ENCODE data around the gene FBXW4.
A peak's percentile ranks its signal among the peaks of the same experiment; 100 is the strongest.

FBXW4 gene

GRCh38 chr10:101566333-101567164, 128.4 kb downstream of the FBXW4 start (continued):
- TF ChIP-seq, protein P1, sequence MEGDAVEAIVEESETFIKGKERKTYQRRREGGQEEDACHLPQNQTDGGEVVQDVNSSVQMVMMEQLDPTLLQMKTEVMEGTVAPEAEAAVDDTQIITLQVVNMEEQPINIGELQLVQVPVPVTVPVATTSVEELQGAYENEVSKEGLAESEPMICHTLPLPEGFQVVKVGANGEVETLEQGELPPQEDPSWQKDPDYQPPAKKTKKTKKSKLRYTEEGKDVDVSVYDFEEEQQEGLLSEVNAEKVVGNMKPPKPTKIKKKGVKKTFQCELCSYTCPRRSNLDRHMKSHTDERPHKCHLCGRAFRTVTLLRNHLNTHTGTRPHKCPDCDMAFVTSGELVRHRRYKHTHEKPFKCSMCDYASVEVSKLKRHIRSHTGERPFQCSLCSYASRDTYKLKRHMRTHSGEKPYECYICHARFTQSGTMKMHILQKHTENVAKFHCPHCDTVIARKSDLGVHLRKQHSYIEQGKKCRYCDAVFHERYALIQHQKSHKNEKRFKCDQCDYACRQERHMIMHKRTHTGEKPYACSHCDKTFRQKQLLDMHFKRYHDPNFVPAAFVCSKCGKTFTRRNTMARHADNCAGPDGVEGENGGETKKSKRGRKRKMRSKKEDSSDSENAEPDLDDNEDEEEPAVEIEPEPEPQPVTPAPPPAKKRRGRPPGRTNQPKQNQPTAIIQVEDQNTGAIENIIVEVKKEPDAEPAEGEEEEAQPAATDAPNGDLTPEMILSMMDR (tag by site-specific recombination; IDR thresholded peaks at IDR 0.05), result 0 out of 2 replicates have a peak, but pooled peaks have one; percentile 45
- TF ChIP-seq ZNF544 (tag by site-specific recombination; IDR thresholded peaks at IDR 0.05) (no peak), ZNF596 (tag by site-specific recombination; IDR thresholded peaks at IDR 0.05) (0 out of 2 replicates have a peak, but pooled peaks have one; percentile 28), ZNF302 (tag by site-specific recombination; IDR thresholded peaks at IDR 0.05; ENCODE audit: low read depth) (no peak), ZNF658 (tag by site-specific recombination; IDR thresholded peaks at IDR 0.05) (no peak), ZNF292 (tag by site-specific recombination; IDR thresholded peaks at IDR 0.05; ENCODE audit: borderline replicate concordance, low read depth) (no peak), ZNF37A (tag by site-specific recombination; IDR thresholded peaks at IDR 0.05) (no peak), ZXDB (tag by site-specific recombination; IDR thresholded peaks at IDR 0.05) (peak; percentile 80), GLI2 (tag by site-specific recombination; IDR thresholded peaks at IDR 0.05; ENCODE audit: borderline replicate concordance, low read depth) (no peak; the same call in 1 of the 2 replicates), ZNF202 (tag by site-specific recombination; IDR thresholded peaks at IDR 0.05; ENCODE audit: borderline replicate concordance) (no peak), ZNF398 (tag by site-specific recombination; IDR thresholded peaks at IDR 0.05) (peak; percentile 70), YY2 (tag by site-specific recombination; IDR thresholded peaks at IDR 0.05) (no peak), ZNF221 (tag by site-specific recombination; IDR thresholded peaks at IDR 0.05; ENCODE audit: borderline replicate concordance) (no peak), PATZ1 (tag by site-specific recombination; IDR thresholded peaks at IDR 0.05) (peak; percentile 89), WT1 (tag by site-specific recombination; IDR thresholded peaks at IDR 0.05) (peak; percentile 63; the same call in 1 of the 2 replicates), ZNF354C (tag by site-specific recombination; IDR thresholded peaks at IDR 0.05; ENCODE audit: borderline replicate concordance, low read depth) (no peak), SALL2 (tag by site-specific recombination; IDR thresholded peaks at IDR 0.05; ENCODE audit: borderline replicate concordance) (no peak), ZNF138 (tag by site-specific recombination; IDR thresholded peaks at IDR 0.05; ENCODE audit: borderline replicate concordance) (no peak), ZSCAN16 (tag by site-specific recombination; IDR thresholded peaks at IDR 0.05) (no peak), ZNF394 (tag by site-specific recombination; IDR thresholded peaks at IDR 0.05; ENCODE audit: borderline replicate concordance) (0 out of 2 replicates have a peak, but pooled peaks have one; percentile 49)
- TF ChIP-seq, protein P2, sequence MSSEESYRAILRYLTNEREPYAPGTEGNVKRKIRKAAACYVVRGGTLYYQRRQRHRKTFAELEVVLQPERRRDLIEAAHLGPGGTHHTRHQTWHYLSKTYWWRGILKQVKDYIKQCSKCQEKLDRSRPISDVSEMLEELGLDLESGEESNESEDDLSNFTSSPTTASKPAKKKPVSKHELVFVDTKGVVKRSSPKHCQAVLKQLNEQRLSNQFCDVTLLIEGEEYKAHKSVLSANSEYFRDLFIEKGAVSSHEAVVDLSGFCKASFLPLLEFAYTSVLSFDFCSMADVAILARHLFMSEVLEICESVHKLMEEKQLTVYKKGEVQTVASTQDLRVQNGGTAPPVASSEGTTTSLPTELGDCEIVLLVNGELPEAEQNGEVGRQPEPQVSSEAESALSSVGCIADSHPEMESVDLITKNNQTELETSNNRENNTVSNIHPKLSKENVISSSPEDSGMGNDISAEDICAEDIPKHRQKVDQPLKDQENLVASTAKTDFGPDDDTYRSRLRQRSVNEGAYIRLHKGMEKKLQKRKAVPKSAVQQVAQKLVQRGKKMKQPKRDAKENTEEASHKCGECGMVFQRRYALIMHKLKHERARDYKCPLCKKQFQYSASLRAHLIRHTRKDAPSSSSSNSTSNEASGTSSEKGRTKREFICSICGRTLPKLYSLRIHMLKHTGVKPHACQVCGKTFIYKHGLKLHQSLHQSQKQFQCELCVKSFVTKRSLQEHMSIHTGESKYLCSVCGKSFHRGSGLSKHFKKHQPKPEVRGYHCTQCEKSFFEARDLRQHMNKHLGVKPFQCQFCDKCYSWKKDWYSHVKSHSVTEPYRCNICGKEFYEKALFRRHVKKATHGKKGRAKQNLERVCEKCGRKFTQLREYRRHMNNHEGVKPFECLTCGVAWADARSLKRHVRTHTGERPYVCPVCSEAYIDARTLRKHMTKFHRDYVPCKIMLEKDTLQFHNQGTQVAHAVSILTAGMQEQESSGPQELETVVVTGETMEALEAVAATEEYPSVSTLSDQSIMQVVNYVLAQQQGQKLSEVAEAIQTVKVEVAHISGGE (tag by site-specific recombination; conservative IDR thresholded peaks at IDR 0.05; ENCODE audit: low read depth), result no peak
- TF ChIP-seq, protein P3, sequence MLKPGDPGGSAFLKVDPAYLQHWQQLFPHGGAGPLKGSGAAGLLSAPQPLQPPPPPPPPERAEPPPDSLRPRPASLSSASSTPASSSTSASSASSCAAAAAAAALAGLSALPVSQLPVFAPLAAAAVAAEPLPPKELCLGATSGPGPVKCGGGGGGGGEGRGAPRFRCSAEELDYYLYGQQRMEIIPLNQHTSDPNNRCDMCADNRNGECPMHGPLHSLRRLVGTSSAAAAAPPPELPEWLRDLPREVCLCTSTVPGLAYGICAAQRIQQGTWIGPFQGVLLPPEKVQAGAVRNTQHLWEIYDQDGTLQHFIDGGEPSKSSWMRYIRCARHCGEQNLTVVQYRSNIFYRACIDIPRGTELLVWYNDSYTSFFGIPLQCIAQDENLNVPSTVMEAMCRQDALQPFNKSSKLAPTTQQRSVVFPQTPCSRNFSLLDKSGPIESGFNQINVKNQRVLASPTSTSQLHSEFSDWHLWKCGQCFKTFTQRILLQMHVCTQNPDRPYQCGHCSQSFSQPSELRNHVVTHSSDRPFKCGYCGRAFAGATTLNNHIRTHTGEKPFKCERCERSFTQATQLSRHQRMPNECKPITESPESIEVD (tag by site-specific recombination; IDR thresholded peaks at IDR 0.05), result no peak
- TF ChIP-seq, protein P4, sequence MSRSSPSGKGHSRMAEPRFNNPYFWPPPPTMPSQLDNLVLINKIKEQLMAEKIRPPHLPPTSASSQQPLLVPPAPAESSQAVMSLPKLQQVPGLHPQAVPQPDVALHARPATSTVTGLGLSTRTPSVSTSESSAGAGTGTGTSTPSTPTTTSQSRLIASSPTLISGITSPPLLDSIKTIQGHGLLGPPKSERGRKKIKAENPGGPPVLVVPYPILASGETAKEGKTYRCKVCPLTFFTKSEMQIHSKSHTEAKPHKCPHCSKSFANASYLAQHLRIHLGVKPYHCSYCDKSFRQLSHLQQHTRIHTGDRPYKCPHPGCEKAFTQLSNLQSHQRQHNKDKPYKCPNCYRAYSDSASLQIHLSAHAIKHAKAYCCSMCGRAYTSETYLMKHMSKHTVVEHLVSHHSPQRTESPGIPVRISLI (tag by site-specific recombination; IDR thresholded peaks at IDR 0.05), result no peak
- TF ChIP-seq, protein P5, sequence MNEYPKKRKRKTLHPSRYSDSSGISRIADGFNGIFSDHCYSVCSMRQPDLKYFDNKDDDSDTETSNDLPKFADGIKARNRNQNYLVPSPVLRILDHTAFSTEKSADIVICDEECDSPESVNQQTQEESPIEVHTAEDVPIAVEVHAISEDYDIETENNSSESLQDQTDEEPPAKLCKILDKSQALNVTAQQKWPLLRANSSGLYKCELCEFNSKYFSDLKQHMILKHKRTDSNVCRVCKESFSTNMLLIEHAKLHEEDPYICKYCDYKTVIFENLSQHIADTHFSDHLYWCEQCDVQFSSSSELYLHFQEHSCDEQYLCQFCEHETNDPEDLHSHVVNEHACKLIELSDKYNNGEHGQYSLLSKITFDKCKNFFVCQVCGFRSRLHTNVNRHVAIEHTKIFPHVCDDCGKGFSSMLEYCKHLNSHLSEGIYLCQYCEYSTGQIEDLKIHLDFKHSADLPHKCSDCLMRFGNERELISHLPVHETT (tag by site-specific recombination; IDR thresholded peaks at IDR 0.05), result peak; percentile 67; the same call in 1 of the 2 replicates
